Measurements from ENCODE around the gene ZBTB7C.

The ZBTB7C gene

GRCh38 chr18:48374423-48375149 is 34.6 kb downstream of the ZBTB7C start:
- Histone ChIP-seq H3K4me2 (ENCODE audit: insufficient read depth, low read length) (no peak overlapping the region), H3K4me3 (ENCODE audit: low read depth in 1 of 2, low read length in 2 of 2) (no peak overlapping the region), H3K9ac (ENCODE audit: low read depth, low read length) (no peak overlapping the region), H3K4me1 (ENCODE audit: insufficient read depth, low read length) (no peaks in the 10 kb centered on the region), H3K79me2 (ENCODE audit: insufficient read depth, low read length) (no peaks in the 10 kb centered on the region), H3K27ac (ENCODE audit: low read length) (no peak overlapping the region), H3K36me3 (ENCODE audit: insufficient read depth, low read length) (no peaks in the 10 kb centered on the region), H3K9me3 (ENCODE audit: insufficient read depth, low read length, severe bottlenecking) (no peaks in the 10 kb centered on the region), H4K20me1 (ENCODE audit: insufficient read depth, low read length) (0 out of 2 replicates have a peak, but pooled peaks cover 4% of the 10 kb centered on the region), H3K27me3 (ENCODE audit: insufficient read depth, low read length, poor library complexity) (peaks cover 18% of the 10 kb centered on the region), H2AFZ (ENCODE audit: low read depth, low read length) (no peak overlapping the region)
- no peak for DNase-seq
- TF ChIP-seq, protein P1, sequence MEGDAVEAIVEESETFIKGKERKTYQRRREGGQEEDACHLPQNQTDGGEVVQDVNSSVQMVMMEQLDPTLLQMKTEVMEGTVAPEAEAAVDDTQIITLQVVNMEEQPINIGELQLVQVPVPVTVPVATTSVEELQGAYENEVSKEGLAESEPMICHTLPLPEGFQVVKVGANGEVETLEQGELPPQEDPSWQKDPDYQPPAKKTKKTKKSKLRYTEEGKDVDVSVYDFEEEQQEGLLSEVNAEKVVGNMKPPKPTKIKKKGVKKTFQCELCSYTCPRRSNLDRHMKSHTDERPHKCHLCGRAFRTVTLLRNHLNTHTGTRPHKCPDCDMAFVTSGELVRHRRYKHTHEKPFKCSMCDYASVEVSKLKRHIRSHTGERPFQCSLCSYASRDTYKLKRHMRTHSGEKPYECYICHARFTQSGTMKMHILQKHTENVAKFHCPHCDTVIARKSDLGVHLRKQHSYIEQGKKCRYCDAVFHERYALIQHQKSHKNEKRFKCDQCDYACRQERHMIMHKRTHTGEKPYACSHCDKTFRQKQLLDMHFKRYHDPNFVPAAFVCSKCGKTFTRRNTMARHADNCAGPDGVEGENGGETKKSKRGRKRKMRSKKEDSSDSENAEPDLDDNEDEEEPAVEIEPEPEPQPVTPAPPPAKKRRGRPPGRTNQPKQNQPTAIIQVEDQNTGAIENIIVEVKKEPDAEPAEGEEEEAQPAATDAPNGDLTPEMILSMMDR (IDR thresholded peaks at IDR 0.05; ENCODE audit: borderline replicate concordance, extremely low read depth, low read length, poor library complexity, severe bottlenecking), result no peak
- TF ChIP-seq EZH2 (IDR thresholded peaks at IDR 0.05; ENCODE audit: borderline replicate concordance, low read depth, low read length, severe bottlenecking), result no peak
- no peak for ATAC-seq (ENCODE audit: insufficient read depth, low read depth)

DNA sequence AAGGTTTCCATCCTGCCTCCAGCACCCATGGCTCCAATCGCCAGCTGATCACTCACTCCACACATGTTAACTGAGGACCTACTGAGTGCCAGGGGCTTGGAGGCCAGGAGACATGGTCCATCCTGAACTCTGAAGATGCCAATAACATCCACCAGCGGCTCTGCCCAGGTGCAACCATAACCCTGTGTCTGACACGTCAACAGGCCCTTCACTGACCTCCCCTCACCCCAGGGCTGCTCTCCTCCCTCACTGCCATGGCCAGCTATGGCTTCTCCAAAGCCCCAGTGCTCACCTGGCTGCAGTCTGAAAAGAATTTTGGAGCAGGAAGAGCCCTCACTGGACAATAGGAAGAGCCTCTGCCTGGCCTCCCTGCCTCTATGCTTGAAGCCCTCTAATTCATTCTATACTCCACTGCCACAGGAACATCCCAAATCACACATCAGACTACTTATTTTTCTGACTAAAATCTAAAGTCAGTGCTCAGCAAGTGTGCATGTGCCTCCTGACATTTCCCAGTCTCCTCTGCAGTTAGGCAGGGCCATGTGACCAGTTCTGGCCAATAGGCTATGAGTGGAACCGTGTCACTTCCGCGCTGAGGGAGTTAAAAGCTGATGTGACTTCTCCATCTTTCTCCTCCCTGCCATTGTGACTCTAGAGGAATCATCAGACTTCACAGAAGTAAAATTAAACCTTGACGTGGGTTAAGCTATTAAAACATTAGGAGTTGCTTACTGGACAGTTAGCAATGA is 37.2 kb downstream of the ZBTB7C start:
- ATAC-seq (ENCODE audit: insufficient read depth, low read depth) (no peak), DNase-seq (no peak)
- Histone ChIP-seq H3K79me2 (ENCODE audit: insufficient read depth, low read length) (no peaks in the 10 kb centered on the region), H3K27me3 (ENCODE audit: insufficient read depth, low read length, poor library complexity) (peaks cover 13% of the 10 kb centered on the region), H3K4me2 (ENCODE audit: insufficient read depth, low read length) (no peak overlapping the region), H3K27ac (ENCODE audit: low read length) (no peak overlapping the region), H3K4me3 (ENCODE audit: low read depth in 1 of 2, low read length in 2 of 2) (no peak overlapping the region), H3K9ac (ENCODE audit: low read depth, low read length) (no peak overlapping the region), H4K20me1 (ENCODE audit: insufficient read depth, low read length) (0 out of 2 replicates have a peak, but pooled peaks cover 4% of the 10 kb centered on the region), H3K9me3 (ENCODE audit: insufficient read depth, low read length, severe bottlenecking) (no peaks in the 10 kb centered on the region), H3K36me3 (ENCODE audit: insufficient read depth, low read length) (no peaks in the 10 kb centered on the region), H2AFZ (ENCODE audit: low read depth, low read length) (no peak overlapping the region), H3K4me1 (ENCODE audit: insufficient read depth, low read length) (no peaks in the 10 kb centered on the region)
- TF ChIP-seq, protein P1 (IDR thresholded peaks at IDR 0.05; ENCODE audit: borderline replicate concordance, extremely low read depth, low read length, poor library complexity, severe bottlenecking), result no peak
- no peak for TF ChIP-seq EZH2 (IDR thresholded peaks at IDR 0.05; ENCODE audit: borderline replicate concordance, low read depth, low read length, severe bottlenecking)

- no peaks in the 10 kb centered on the region for H3K27me3 ChIP-seq (ENCODE audit: insufficient read depth, low read length, poor library complexity)
- TF ChIP-seq, protein P1 (IDR thresholded peaks at IDR 0.05; ENCODE audit: borderline replicate concordance, extremely low read depth, low read length, poor library complexity, severe bottlenecking), result no peak
- TF ChIP-seq EZH2 (IDR thresholded peaks at IDR 0.05; ENCODE audit: borderline replicate concordance, low read depth, low read length, severe bottlenecking), result no peak
- H2AFZ ChIP-seq (ENCODE audit: low read depth, low read length), result no peak overlapping the region
- H3K9ac ChIP-seq (ENCODE audit: low read depth, low read length), result no peak overlapping the region
- H3K27ac ChIP-seq (ENCODE audit: low read length), result no peak overlapping the region
- DNase-seq (no peak), ATAC-seq (ENCODE audit: insufficient read depth, low read depth) (no peak)
- no peak overlapping the region for H3K4me3 ChIP-seq (ENCODE audit: low read depth in 1 of 2, low read length in 2 of 2)
- no peak overlapping the region for H3K4me2 ChIP-seq (ENCODE audit: insufficient read depth, low read length)
- no peaks in the 10 kb centered on the region for H4K20me1 ChIP-seq (ENCODE audit: insufficient read depth, low read length)
- no peaks in the 10 kb centered on the region for H3K4me1 ChIP-seq (ENCODE audit: insufficient read depth, low read length)
- H3K79me2 ChIP-seq (ENCODE audit: insufficient read depth, low read length), result no peaks in the 10 kb centered on the region
- H3K9me3 ChIP-seq (ENCODE audit: insufficient read depth, low read length, severe bottlenecking), result peaks cover 2% of the 10 kb centered on the region
- H3K36me3 ChIP-seq (ENCODE audit: insufficient read depth, low read length), result no peaks in the 10 kb centered on the region
Observed at GRCh38 chr18:48367557-48367956, 41.6 kb downstream of the ZBTB7C start.
